NCI-H2107 (cell line): Measurements from ENCODE around the gene SLC9A3.

ENCODE experiments used
- DNase-seq: peaks from one replicate; lab custom pipeline; 2025; lab: John Stamatoyannopoulos, UW

The SLC9A3 gene

GRCh38 chr5:442335-443238, 81.7 kb downstream of the SLC9A3 start, which contains the start of gene EXOC3:
Gene EXOC3, plus strand, starts transcription at chr5:443176. Its CDS starts 3,030 bp downstream, at chr5:446206.
- peak; percentile 53 for DNase-seq

DNA sequence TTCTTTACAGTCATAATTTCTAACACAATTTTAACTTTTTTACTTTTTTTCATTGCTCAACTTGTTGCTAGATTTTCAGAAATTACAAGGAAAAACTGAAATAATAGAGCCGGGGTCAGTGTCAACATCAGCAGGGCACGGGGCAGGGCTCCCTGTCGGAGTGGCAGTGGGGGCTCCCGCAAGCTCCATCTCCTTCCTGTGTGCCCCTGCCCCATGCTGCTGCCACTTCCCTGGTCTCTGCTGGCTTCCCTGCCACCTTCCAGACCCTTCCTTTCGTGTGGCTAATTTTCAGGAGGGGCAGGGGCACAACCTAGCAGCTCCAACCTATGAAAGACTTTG, 82.3 kb downstream of the SLC9A3 start:
- no peak for DNase-seq

DNA sequence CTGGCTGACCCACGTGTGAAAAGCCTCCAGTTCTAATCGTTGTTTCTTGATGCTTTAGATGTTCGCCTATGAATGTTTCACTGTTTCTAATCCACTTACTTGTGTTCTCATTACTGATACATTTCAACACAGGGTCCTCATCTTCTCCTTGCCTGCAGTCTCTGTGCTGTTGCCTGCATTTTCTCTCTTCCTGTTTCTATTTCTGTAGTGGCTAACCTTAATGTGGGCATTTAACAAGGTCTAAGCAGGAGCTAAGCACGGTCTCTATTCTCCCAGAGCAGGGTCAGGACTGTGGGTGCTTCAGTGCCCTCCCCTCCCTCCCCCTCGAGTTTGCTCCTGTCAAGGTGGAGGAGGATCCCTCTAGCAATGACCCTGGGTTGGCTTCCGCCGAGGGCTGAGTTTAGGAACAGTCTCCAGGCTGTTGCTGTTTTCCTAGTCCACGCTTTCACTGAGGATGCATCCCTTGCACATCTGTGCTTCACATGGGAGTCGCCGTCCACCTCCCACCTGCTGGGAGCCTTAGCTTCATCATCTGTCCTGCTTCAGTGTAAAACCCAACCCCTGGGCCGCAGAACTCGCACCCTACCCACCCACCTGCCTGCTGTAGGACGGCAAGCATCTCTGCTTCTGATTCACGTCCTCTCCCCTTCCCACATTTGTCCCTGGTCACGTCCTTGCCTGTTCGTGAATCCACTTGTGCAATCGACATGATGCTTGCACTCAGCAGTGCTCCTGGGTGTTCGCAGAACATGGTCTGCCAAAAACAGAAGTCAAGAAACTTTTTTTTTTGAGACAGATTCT, 83.6 kb downstream of the SLC9A3 start:
- DNase-seq = no peak

GRCh38 chr5:439636-440035, 84.6 kb downstream of the SLC9A3 start:
- no peak for DNase-seq

- no peak for DNase-seq
Observed at GRCh38 chr5:439181-439580, 85.1 kb downstream of the SLC9A3 start.

DNA sequence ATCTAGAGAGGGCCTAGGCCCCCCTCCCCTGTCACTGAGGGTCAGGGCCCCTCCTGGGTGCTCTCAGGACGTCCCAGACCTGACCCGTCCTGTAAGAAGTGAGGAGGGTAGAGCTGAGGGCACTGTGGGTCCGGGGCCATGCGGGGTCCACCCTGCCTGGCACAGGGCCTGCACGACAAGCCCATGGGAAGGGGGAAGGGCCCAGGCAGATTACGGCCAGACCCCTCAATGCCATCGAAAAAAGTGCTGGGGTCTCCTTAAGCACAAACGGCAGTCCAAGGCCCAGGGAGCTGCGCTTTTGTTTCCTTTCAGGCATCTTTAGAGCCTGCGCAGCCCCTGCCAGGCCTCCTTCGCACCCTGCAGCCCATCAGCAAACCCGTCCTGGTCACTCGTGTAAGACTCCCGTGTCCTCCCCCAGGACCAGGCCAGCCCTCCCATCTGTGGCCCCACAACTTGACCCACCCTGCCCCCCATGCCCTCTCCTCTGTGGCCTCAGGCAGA, 85.7 kb downstream of the SLC9A3 start:
- DNase-seq = no peak

DNA sequence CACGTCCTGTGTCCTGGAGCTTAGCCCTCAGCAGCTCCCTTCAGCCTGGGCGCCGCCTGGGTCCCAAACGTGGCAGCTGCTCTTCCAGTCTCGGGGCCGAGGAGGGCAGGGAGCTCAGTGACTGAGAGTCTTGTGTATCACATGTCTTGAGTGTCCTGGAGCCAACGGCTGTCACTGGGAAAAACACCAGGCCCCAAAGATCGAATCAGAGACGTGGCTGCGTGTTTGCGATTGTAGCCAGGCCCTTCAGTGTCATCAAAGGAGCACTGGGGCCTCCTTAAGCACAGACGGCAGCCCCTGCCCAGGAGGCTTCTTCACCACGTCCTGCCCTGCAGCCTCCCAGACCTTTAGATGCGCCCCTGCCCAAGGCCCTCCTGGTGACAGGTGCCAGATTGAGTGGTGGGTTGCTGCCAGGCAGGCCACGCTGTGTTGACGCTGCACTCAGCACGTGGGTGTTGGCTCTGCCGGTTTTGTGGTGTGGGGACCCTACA, 86.9 kb downstream of the SLC9A3 start:
- DNase-seq = no peak

DNA sequence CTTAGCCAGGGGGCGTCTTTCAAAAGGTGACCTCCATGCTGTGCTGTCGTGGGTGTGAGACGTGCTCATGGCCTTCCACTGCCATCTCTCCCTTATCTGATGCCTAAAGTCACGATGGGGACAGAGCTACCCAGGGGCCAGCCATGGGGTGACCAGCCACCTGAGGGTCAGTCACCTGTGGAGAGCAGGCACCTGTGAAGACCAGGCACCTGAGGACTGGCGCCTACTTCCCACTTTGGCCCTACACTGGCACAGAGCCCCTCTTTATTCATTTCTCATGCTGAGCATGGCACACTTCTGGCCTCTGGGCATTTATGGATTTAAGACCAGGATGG, 87.6 kb downstream of the SLC9A3 start:
- no peak for DNase-seq

DNA sequence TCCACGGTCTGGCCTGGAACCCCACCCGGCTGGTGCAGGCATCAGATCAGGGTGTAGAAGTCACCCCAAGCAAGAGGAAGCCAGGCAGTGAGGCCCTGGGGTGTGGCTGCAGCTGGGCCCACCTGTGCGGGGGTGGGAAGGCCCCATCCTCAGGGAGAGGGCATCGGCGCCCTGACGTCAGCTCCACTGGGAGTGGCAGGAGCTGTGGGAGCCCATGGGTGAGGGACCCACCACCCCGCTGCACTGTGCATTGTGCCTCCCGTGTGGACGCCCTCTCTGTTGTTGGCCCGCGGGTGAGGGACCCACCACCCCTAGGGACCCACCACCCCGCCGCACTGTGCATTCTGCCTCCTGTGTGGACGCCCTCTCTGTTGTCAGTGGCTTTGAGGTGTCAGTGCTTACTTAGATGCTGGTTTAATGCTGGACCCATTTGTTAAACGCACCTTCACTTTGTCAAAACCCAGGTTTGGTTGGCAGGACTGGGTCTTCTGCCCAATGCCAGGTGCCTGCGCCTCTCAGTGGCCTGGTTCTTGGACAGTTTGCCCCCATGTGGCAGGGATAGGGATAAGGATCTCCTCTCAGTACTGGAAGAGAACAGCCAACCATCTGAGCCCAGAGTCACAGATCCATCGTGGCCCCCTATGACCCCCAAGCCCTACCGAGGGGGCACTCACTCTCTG, 88.1 kb downstream of the SLC9A3 start:
- DNase-seq = no peak

DNA sequence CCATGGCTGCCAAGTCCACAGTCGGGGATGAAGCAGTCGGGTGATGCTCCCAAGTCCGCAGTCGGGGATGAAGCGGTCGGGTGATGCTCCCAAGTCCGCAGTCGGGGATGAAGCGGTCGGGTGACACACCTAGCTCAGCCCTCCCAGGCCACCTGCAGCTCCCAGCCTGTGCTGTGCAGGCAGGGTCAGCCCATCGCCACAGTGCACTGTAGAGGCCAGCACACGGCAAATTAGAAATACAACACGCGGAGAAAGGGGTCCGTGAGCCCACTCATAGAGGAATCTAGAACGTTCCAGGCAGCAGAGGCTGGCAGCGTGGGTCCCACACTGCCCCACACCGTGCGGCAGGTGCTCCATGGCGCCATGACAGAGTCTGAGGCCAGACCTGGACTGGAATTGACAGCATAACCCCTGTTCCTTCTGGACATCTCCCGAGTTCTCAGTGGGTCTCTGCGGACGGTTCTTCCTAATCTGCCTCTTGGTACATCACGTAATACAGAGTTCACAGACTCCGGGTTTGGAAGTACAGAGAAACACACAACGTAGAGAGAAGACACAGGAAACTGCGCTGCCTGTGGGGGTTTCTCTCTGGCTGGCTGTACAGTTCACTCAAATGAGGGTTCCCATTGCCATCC, 89.0 kb downstream of the SLC9A3 start:
- DNase-seq = no peak

GRCh38 chr5:434443-435146, 89.7 kb downstream of the SLC9A3 start:
- no peak for DNase-seq

GRCh38 chr5:433836-434235, 90.4 kb downstream of the SLC9A3 start:
- DNase-seq = no peak

GRCh38 chr5:432928-433791, 91.1 kb downstream of the SLC9A3 start:
- DNase-seq = no peak

GRCh38 chr5:432201-432927, 91.9 kb downstream of the SLC9A3 start:
- DNase-seq = no peak

- no peak for DNase-seq
Observed at GRCh38 chr5:431711-432050, 92.6 kb downstream of the SLC9A3 start.

DNA sequence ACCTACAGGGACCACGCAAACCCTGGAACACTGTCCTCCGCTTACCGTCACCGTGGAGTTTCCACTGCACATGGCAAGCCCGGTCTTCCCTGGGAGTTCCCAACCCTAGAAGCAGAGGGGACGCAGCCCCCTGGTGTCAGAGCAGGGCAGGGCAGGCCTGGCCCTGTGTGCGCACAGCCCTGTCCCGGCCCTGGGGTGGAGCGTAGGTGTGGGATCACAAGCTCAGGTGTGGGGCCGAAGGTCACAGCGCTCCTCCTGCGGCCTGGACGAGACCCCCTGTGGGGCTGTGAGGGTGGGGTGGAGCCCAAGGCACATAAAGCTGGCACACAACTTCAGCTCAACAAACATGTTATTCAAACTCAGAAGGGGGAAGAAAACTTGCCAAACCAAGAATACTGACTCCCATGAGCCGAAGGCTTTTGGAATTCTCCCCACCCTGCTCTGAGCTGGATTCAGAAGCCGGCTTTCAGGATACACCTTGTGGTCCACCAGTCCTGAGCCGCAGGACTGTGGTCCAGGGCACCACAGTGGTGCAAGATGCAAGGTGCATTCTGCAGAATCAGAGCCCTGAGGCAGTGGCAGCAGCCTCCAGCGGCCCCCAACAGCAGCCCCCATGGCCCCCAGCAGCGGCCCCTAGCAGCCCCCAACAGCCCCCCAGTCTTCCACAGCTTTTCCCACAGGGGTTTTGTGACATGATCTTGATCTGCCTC, 93.1 kb downstream of the SLC9A3 start:
- no peak for DNase-seq

GRCh38 chr5:430214-430925, 93.9 kb downstream of the SLC9A3 start:
- no peak for DNase-seq

- DNase-seq = no peak
Observed at GRCh38 chr5:429453-430188, 94.6 kb downstream of the SLC9A3 start.
